Heart right ventricle (tissue), 16 donors: ENCODE data around the gene DCDC2. TPM values are rescaled to one million over a fixed set of nuclear protein-coding genes. Genes with fewer than 3 reads are reported as not detected.
"Not testable (repeated sequence)": the region's sequence is repeated elsewhere in the genome, so short reads cannot be mapped to it uniquely, and the experiment has no call there.

Experiments used
- ATAC-seq, 8 donors: fragments of 200-7000 bp; cut with Tn5 transposase; one replicate each; pipeline ENCODE4 v1.9.1; 2020; ENCODE audit warnings: mild to moderate bottlenecking in 8 of 8, moderate library complexity in 8 of 8, moderate number of reproducible peaks in 1 of 8
- DNase-seq, 2 donors: peaks; one replicate each; pipeline ENCODE4 v3.0.0-alpha.2; 2020
- H3K27ac ChIP-seq, 10 donors: fragments of 200-600 bp; sonication (generic) in 2 of 10; one replicate each; pipeline versions ENCODE4 v1.5.0 to v1.8.0; 2020 to 2022; ENCODE audit warnings: mild to moderate bottlenecking in 3 of 10
- H3K27me3 ChIP-seq, 7 donors: fragments of 200-600 bp; one replicate each; pipeline ENCODE4 v1.8.0; 2021 to 2022; ENCODE audit warnings: mild to moderate bottlenecking in 2 of 7
- H3K36me3 ChIP-seq, 9 donors: fragments of 200-600 bp; sonication (generic) in 1 of 9; one replicate each; pipeline versions ENCODE4 v1.5.0 to v1.8.0; 2020 to 2022; ENCODE audit warnings: mild to moderate bottlenecking in 2 of 9
- H3K4me1 ChIP-seq, 9 donors: fragments of 200-600 bp; sonication (generic) in 1 of 9; one replicate each; pipeline versions ENCODE4 v1.5.0 to v1.8.0; 2020 to 2022; ENCODE audit warnings: mild to moderate bottlenecking in 4 of 9
- H3K4me3 ChIP-seq, 10 donors: fragments of 200-600 bp; sonication (generic) in 2 of 10; one replicate each; pipeline versions ENCODE4 v1.5.0 to v1.8.0; 2020 to 2022; ENCODE audit warnings: mild to moderate bottlenecking in 7 of 10, moderate library complexity in 2 of 10
- H3K9me3 ChIP-seq, 11 donors: fragments of 200-600 bp in 10 of 11; sonication (generic) in 2 of 11; one replicate each; pipeline versions ENCODE4 v1.5.0 to v1.8.0; 2013 to 2022; ENCODE audit warnings: mild to moderate bottlenecking in 2 of 11, control low read depth in 1 of 11, moderate library complexity in 1 of 11
- WGBS, 2 donors: extraction: QIAGEN DNeasy Blood & Tissue Kit; methylation state at CpG; one replicate each; pipeline ENCODE4 v1.1.7; 2013; ENCODE audit warnings: inconsistent platforms in 1 of 2; 5-methylcytosine and 5-hydroxymethylcytosine counted together
- intact Hi-C, 10 donors: fragments of 100-400 bp; cut with DNase I; formaldehyde crosslinking; loops; one replicate each; pipeline versions ENCODE4 v1.11.1 to v1.14.2; 2022
- polyA plus RNA-seq, 2 donors: library from polyadenylated mRNA; stranded (reverse); fragments of 200-250 nt; gene quantifications; one replicate each; pipeline ENCODE4 v1.2.3, GENCODE V29; 2013
- total RNA-seq, 10 donors: library from RNA; stranded (reverse); fragmentation: NEBNext Ultra II Directional in 3 of 10; extraction: Animal tissue kit (Norgen Biotek cat#: 25700) in 3 of 10; gene quantifications; one replicate each; pipeline versions ENCODE4 v1.2.1 to v1.2.4, GENCODE V29; 2021 to 2023
- TF ChIP-seq, protein P1 (sequence below), 9 donors: fragments of 200-600 bp; sonication (generic) in 2 of 9; IDR thresholded peaks; one replicate each; pipeline versions ENCODE4 v1.5.0 to v1.8.0; 2021 to 2022; ENCODE audit warnings: antibody characterized with exemption in 9 of 9, mild to moderate bottlenecking in 5 of 9, moderate library complexity in 1 of 9
- donor health status: Arrhythmogenic right ventricular cardiomyopathy.
- donor health status: ischemic (EF 13 %, LVEDD 7.1; RV severe dilation, severe dysfunction).
- donor health status: healthy with polysubstance abuse.
- donor health status: DM: no; HTN: yes; CAD: no.
- donor health status: DM: no; HTN: no; CAD: no.
- donor health status: ischemic (EF 25% LVEDD 6.9; RV normal size, moderate dysfunction).
- donor health status: ischemic (EF 25% LVEDD 5.7; RV mildly dilated, moderate dysfunction).
- donor health status: healthy.
- donor health status: DM: yes; HTN: yes; CAD: no.
- donor health status: Ischemic cardiomyopathy.
- donor health status: ischemic (EF 35%, LVEDD 5.7; RV mildly dilated, moderate dysfunction).
- donor health status: nonischemic (EF 11% LVEDD 7.7; RV severe dilation, severe dysfunction).
- donor health status: DM: yes; HTN: yes; CAD: no.
- donor health status: PGD.
- donor health status: ischemic (EF 29% LVEDD 5.4; RV normal size, mild dysfunction).
- donor health status: nonischemic (EF 23%, LVEDD 6.1; RV moderate dilation, normal function).

Gene DCDC2
- total and polyA plus RNA-seq, 12 donors: 0.06 TPM; not detected in 11

DNA sequence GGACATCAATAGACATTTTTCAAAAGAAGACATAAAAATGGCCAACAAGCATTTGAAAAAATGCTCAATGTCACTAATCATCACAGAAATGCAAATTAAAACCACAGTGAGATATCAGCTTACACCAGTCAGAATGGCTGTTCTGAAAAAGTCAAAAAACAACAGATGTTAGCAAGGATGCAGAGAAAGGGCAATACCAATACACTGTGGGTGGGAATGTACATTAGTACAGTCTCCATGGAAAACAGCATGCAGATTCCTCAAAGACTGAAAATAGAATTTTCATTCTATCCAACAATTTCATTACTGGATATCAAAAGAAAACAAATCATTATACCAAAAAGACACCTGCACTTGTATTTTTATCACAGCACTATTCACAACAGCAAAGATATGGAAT is 85.3 kb downstream of the DCDC2 start:
- Histone ChIP-seq H3K27ac (no peak overlapping the region), H3K36me3 (no peaks in the 10 kb centered on the region), H3K9me3 (no peaks in the 10 kb centered on the region), H3K4me3 (no peak overlapping the region), H3K27me3 (peaks cover 0 to 16% (median 0%) of the 10 kb centered on the region in 7 donors), H3K4me1 (no peaks in the 10 kb centered on the region)
- intact Hi-C loops: no loop called here
- DNase-seq: no peak
- TF ChIP-seq, protein P1, sequence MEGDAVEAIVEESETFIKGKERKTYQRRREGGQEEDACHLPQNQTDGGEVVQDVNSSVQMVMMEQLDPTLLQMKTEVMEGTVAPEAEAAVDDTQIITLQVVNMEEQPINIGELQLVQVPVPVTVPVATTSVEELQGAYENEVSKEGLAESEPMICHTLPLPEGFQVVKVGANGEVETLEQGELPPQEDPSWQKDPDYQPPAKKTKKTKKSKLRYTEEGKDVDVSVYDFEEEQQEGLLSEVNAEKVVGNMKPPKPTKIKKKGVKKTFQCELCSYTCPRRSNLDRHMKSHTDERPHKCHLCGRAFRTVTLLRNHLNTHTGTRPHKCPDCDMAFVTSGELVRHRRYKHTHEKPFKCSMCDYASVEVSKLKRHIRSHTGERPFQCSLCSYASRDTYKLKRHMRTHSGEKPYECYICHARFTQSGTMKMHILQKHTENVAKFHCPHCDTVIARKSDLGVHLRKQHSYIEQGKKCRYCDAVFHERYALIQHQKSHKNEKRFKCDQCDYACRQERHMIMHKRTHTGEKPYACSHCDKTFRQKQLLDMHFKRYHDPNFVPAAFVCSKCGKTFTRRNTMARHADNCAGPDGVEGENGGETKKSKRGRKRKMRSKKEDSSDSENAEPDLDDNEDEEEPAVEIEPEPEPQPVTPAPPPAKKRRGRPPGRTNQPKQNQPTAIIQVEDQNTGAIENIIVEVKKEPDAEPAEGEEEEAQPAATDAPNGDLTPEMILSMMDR (IDR thresholded peaks at IDR 0.05): no peak
- ATAC-seq: no peak

GRCh38 chr6:24272148-24272547 is 85.7 kb downstream of the DCDC2 start:
- H3K36me3 ChIP-seq: no peaks in the 10 kb centered on the region
- no peaks in the 10 kb centered on the region for H3K9me3 ChIP-seq
- ATAC-seq: no peak
- no peaks in the 10 kb centered on the region for H3K4me1 ChIP-seq
- WGBS, 2 donors: 95 to 98% methylated on average over 1 of the region's 1 CpG
- TF ChIP-seq, protein P1 (IDR thresholded peaks at IDR 0.05): no peak
- peaks cover 0 to 15% (median 0%) of the 10 kb centered on the region in 7 donors for H3K27me3 ChIP-seq
- no peak overlapping the region for H3K27ac ChIP-seq
- DNase-seq: no peak
- no peak overlapping the region for H3K4me3 ChIP-seq
- intact Hi-C loops: no loop called here

GRCh38 chr6:24270011-24270410 is 87.8 kb downstream of the DCDC2 start:
- no peak overlapping the region for H3K27ac ChIP-seq
- H3K36me3 ChIP-seq: no peaks in the 10 kb centered on the region
- TF ChIP-seq, protein P1 (IDR thresholded peaks at IDR 0.05): no peak
- intact Hi-C loops: no loop called here
- H3K27me3 ChIP-seq: peaks cover 0 to 11% (median 0%) of the 10 kb centered on the region in 7 donors
- DNase-seq: no peak
- H3K4me1 ChIP-seq: no peaks in the 10 kb centered on the region
- H3K4me3 ChIP-seq: no peak overlapping the region
- H3K9me3 ChIP-seq: no peaks in the 10 kb centered on the region
- no peak for ATAC-seq
- 44 to 52% methylated on average over 1 of the region's 1 CpG for WGBS, 2 donors

- intact Hi-C loops, DNase-seq, H3K36me3 ChIP-seq, ATAC-seq, H3K4me3 ChIP-seq, H3K27ac ChIP-seq, H3K4me1 ChIP-seq: not testable (repeated sequence)
- peaks cover 0 to 16% (median 0%) of the 10 kb centered on the region in 11 donors for H3K9me3 ChIP-seq
- H3K27me3 ChIP-seq: peaks cover 0 to 20% (median 11%) of the 10 kb centered on the region in 7 donors
- 84 to 86% methylated on average over 6 of the region's 6 CpGs for WGBS, 2 donors
Observed at GRCh38 chr6:24258214-24258613, 99.6 kb downstream of the DCDC2 start.

DNA sequence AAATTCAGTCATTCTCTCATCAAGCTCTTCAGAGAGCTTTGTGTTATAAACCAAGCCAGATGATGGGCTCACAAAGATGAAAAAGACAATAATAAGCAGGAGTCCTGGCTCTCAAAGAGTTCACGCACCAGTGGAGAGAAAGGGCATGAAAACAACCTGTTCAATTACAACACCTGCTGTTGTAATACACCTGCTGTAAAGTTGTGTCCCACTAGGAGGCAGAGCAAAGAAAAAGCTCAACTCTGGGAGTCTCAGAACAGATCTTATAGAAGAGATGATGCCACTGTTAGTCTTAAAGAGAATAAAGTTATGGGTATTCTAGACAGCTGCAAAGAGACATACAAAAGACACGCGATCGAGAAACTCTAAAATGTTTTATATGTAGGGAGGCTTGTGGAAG is 100.6 kb downstream of the DCDC2 start:
- WGBS, 2 donors: 77 to 84% methylated on average over 4 of the region's 4 CpGs
- intact Hi-C loops: no loop called here

More for the DNA sequence above, 100.6 kb downstream of the DCDC2 start:
- TF ChIP-seq, protein P1 (IDR thresholded peaks at IDR 0.05): no peak
- H3K36me3 ChIP-seq: no peaks in the 10 kb centered on the region
- H3K27me3 ChIP-seq: peaks cover 0 to 20% (median 9%) of the 10 kb centered on the region in 7 donors
- DNase-seq (no peak), ATAC-seq (no peak)
- H3K4me3 ChIP-seq: no peak overlapping the region
- H3K9me3 ChIP-seq: peaks cover 0 to 20% (median 0%) of the 10 kb centered on the region in 11 donors
- H3K27ac ChIP-seq: no peak overlapping the region
- no peaks in the 10 kb centered on the region for H3K4me1 ChIP-seq
